GM12878 (cell line): ENCODE results near the gene MRPL28. TPM values are rescaled to one million over a fixed set of nuclear protein-coding genes. Genes with fewer than 3 reads are reported as not detected.

Experiments
- ATAC-seq: fragments of 200-7000 bp; cut with Tn5 transposase; 3 replicates; pipeline ENCODE4 v1.9.1; 2020; ENCODE audit warnings: mild to moderate bottlenecking, moderate library complexity
- BruUV-seq: library from RNA; stranded (reverse); fragments of 400-500 nt; replicated peaks from 2 replicates; lab custom pipeline; 2021; lab: Mats Ljungman, UMichigan
- CTCF ChIA-PET: fragments of 300-600 bp; sonication (Branson Sonifier 250); formaldehyde crosslinking; extraction: SDS; loops from one replicate; lab custom pipeline; 2021; ENCODE audit warnings: inconsistent platforms; lab: Yijun Ruan, JAX
- POLR2A ChIA-PET: fragments of 350-600 bp; formaldehyde crosslinking; extraction: SDS; loops from one replicate; lab custom pipeline; 2021; ENCODE audit warnings: inconsistent platforms; lab: Charles Lee
- RAD21 ChIA-PET: fragments of 300-600 bp; sonication (Branson Sonifier 250); formaldehyde crosslinking; loops from one replicate; lab custom pipeline; 2023; ENCODE audit warnings: antibody characterized with exemption; ENCODE audit not compliant: unreplicated experiment; lab: Charles Lee
- SMC1A ChIA-PET: fragments of 300-600 bp; sonication (Branson Sonifier 250); formaldehyde crosslinking; loops from one replicate; lab custom pipeline; 2023; ENCODE audit not compliant: unreplicated experiment, uncharacterized antibody; lab: Charles Lee
- DNase-seq: peaks from one replicate; pipeline ENCODE4 v3.0.0-alpha.2; 2011; ENCODE audit warnings: low read depth, low spot score
- FAIRE-seq: peaks from 3 replicates; lab custom pipeline; 2011; peaks lifted over from hg19 to GRCh38; lab: Jason Lieb, UNC
- H2AFZ ChIP-seq: 2 replicates; pipeline ENCODE4 v1.6.0; 2011; ENCODE audit warnings: low read depth, low read length, control low read depth; ENCODE audit not compliant: control insufficient read depth
- H3K27ac ChIP-seq: 2 replicates; pipeline ENCODE4 v1.5.1; 2011; ENCODE audit warnings: control low read depth; ENCODE audit not compliant: control insufficient read depth, insufficient read depth
- H3K27me3 ChIP-seq, 2 experiments: replicated peaks in 1 of 2; 2 replicates each; pipeline versions ENCODE4 v1.6.0 to v1.6.1; 2011; ENCODE audit warnings: low read length in 1 of 2; ENCODE audit not compliant: control insufficient read depth in 2 of 2, insufficient read depth in 2 of 2
- H3K36me3 ChIP-seq, 2 experiments: 2 replicates each; pipeline ENCODE4 v1.5.1; 2011; ENCODE audit warnings: low read length in 1 of 2; ENCODE audit not compliant: control insufficient read depth in 2 of 2, insufficient read depth in 2 of 2
- H3K4me1 ChIP-seq: 2 replicates; pipeline ENCODE4 v1.6.1; 2011; ENCODE audit warnings: mild to moderate bottlenecking, low read length, moderate library complexity, mixed read lengths; ENCODE audit not compliant: control insufficient read depth, insufficient read depth
- H3K4me2 ChIP-seq: 2 replicates; pipeline ENCODE4 v1.6.0; 2011; ENCODE audit warnings: control low read depth; ENCODE audit not compliant: control insufficient read depth, insufficient read depth
- H3K4me3 ChIP-seq: fragments of 200-600 bp; sonication (generic); 2 replicates; pipeline ENCODE4 v1.5.1; 2016
- H3K79me2 ChIP-seq: 2 replicates; pipeline ENCODE4 v1.6.0; 2011; ENCODE audit warnings: low read length; ENCODE audit not compliant: control insufficient read depth, insufficient read depth
- H3K9ac ChIP-seq: 2 replicates; pipeline ENCODE4 v1.8.0; 2011; ENCODE audit warnings: low read length, control low read depth, mixed read lengths; ENCODE audit not compliant: control insufficient read depth, insufficient read depth
- H3K9me3 ChIP-seq: replicated peaks from 3 replicates; pipeline ENCODE4 v1.5.1; 2011; ENCODE audit warnings: mild to moderate bottlenecking, low read length; ENCODE audit not compliant: control insufficient read depth, insufficient read depth
- H4K20me1 ChIP-seq: 2 replicates; pipeline ENCODE4 v1.6.0; 2011; ENCODE audit not compliant: control insufficient read depth, insufficient read depth
- CBFB ChIP-seq: IDR thresholded peaks from 2 replicates; pipeline ENCODE4 v1.6.1; 2016; ENCODE audit warnings: antibody characterized with exemption, low read depth
- CEBPB ChIP-seq, 2 experiments: fragments of 150-350 bp in 1 of 2; IDR thresholded peaks; 2 replicates each; pipeline ENCODE4 v1.6.1; 2012 to 2014; ENCODE audit warnings: low read depth in 2 of 2, low read length in 2 of 2, borderline replicate concordance in 1 of 2, inconsistent platforms in 1 of 2
- CHD1 ChIP-seq: IDR thresholded peaks from 2 replicates; pipeline ENCODE4 v1.6.1; 2012; ENCODE audit warnings: low read depth, low read length, improper control_type of control experiment
- CREB1 ChIP-seq: IDR thresholded peaks from 2 replicates; pipeline ENCODE4 v1.6.1; 2012; ENCODE audit warnings: low read depth, mild to moderate bottlenecking, inconsistent platforms
- E4F1 ChIP-seq: fragments of 450-650 bp; IDR thresholded peaks from 2 replicates; pipeline ENCODE4 v1.6.1; 2018; ENCODE audit warnings: borderline replicate concordance, mild to moderate bottlenecking; ENCODE audit not compliant: partially characterized antibody
- FOXM1 ChIP-seq: IDR thresholded peaks from 2 replicates; pipeline ENCODE4 v1.6.1; 2012; ENCODE audit warnings: low read depth, mild to moderate bottlenecking, inconsistent platforms, low read length, moderate library complexity
- JUNB ChIP-seq: IDR thresholded peaks from 2 replicates; pipeline ENCODE4 v1.6.1; 2016; ENCODE audit warnings: antibody characterized with exemption, mild to moderate bottlenecking
- PAX5 ChIP-seq: IDR thresholded peaks from 2 replicates; pipeline ENCODE4 v1.6.1; 2011; ENCODE audit warnings: low read depth, low read length, borderline replicate concordance
- PBX3 ChIP-seq: IDR thresholded peaks from 2 replicates; pipeline ENCODE4 v1.6.1; 2011; ENCODE audit warnings: mild to moderate bottlenecking, low read depth, low read length, moderate library complexity; ENCODE audit not compliant: insufficient replicate concordance
- RELB ChIP-seq: fragments of 450-650 bp; IDR thresholded peaks from 2 replicates; pipeline ENCODE4 v1.6.1; 2017; ENCODE audit warnings: low read depth, mild to moderate bottlenecking, moderate library complexity
- RFX5 ChIP-seq: IDR thresholded peaks from 2 replicates; pipeline ENCODE4 v1.6.1; 2011; ENCODE audit warnings: low read depth, low read length, improper control_type of control experiment
- SPI1 ChIP-seq: IDR thresholded peaks from 2 replicates; pipeline ENCODE4 v1.6.1; 2011; ENCODE audit warnings: low read depth, mild to moderate bottlenecking, low read length, moderate library complexity, borderline replicate concordance; ENCODE audit not compliant: insufficient read depth
- SREBF1 ChIP-seq: IDR thresholded peaks from 2 replicates; pipeline ENCODE4 v1.6.1; 2012; ENCODE audit warnings: mild to moderate bottlenecking, low read length
- YBX1 ChIP-seq: fragments of 450-650 bp; IDR thresholded peaks from 2 replicates; pipeline ENCODE4 v1.6.1; 2016; ENCODE audit warnings: antibody characterized with exemption
- WGBS: methylation state at CpG from one replicate; pipeline ENCODE4 v1.1.6; 2016; ENCODE audit warnings: low lambda C conversion rate; ENCODE audit not compliant: insufficient replicate concordance, insufficient coverage; ENCODE audit errors: missing lambda C conversion rate; 5-methylcytosine and 5-hydroxymethylcytosine counted together
- in situ Hi-C: fragments of 300-500 bp; cut with MboI; formaldehyde crosslinking; loops from 9 replicates; pipeline ENCODE4 v1.14.3; 2018; ENCODE audit warnings: mixed read lengths
- intact Hi-C: fragments of 100-400 bp; cut with micrococcal nuclease; formaldehyde crosslinking; loops from one replicate; pipeline ENCODE4 v1.14.2; 2022; ENCODE audit not compliant: unreplicated experiment
- polyA plus RNA-seq, 11 experiments: library from polyadenylated mRNA; depleted of rRNA in 4 of 11; unstranded in 6 of 11; stranded (reverse) in 5 of 11; fragments of >200 nt; fragmentation: Nextera tagmentation in 4 of 11; fragmentation: Illumina TruSeq in 1 of 11; extraction: Ambion mirVana in 4 of 11; extraction: Trizol in 1 of 11; gene quantifications; 1 replicate in 1 of 11; 2 replicates in 10 of 11; pipeline versions ENCODE4 v1.2.1 to v1.2.3, GENCODE V29; 2011 to 2016; ENCODE audit warnings: inconsistent platforms in 2 of 11, missing spikeins in 2 of 11, low read depth in 1 of 11
- total RNA-seq, 4 experiments: library from RNA; depleted of rRNA in 3 of 4; stranded (reverse); fragments of >200 nt in 3 of 4; fragmentation: Illumina TruSeq in 1 of 4; extraction: Trizol in 1 of 4; gene quantifications; 2 replicates each; pipeline versions ENCODE4 v1.2.1 to v1.2.3, GENCODE V29; 2013 to 2021

MRPL28 gene
- total and polyA plus RNA-seq, 10 of the 15 experiments (the other 5 are each of a cell fraction or from before 2014, with no cell fraction given): 1.6 to 185 (median 110) TPM

GRCh38 chr16:375212-375611 lies 4.9 kb upstream of the MRPL28 start:
- no peak overlapping the region for H3K9ac ChIP-seq
- RAD21 ChIA-PET: no interaction called here
- in situ Hi-C loops: no loop called here

GRCh38 chr16:374616-374926 lies 4.2 kb upstream of the MRPL28 start:
- peaks cover 4% of the 10 kb centered on the region for H3K79me2 ChIP-seq
- no peaks in the 10 kb centered on the region for H3K27me3 ChIP-seq
- SMC1A ChIA-PET: no interaction called here
- ATAC-seq: no peak
- CTCF ChIA-PET: no interaction called here
- no peaks in the 10 kb centered on the region for H4K20me1 ChIP-seq
- H3K4me2 ChIP-seq: no peak overlapping the region
- no TSS peak for BruUV-seq
- no peak overlapping the region for H2AFZ ChIP-seq
- WGBS: 78% methylated on average over 9 of the region's 9 CpGs
- H3K4me3 ChIP-seq: no peak overlapping the region
- peaks cover 3% of the 10 kb centered on the region; the same call in 1 of the 2 replicates for H3K4me1 ChIP-seq
- RAD21 ChIA-PET: no interaction called here
- in situ Hi-C loops: no loop called here
- intact Hi-C loops: no loop called here
- peaks cover 0 to 9% of the 10 kb centered on the region in 2 experiments; a peak in 3 of 4 replicates for H3K36me3 ChIP-seq
- no peak for DNase-seq
- H3K9ac ChIP-seq: no peak overlapping the region
- no peak for FAIRE-seq
- H3K9me3 ChIP-seq: no peaks in the 10 kb centered on the region
- POLR2A ChIA-PET: no interaction called here
- H3K27ac ChIP-seq: no peak overlapping the region
- no peak for TF ChIP-seq SREBF1
- TF ChIP-seq FOXM1: no peak
- no peak for TF ChIP-seq JUNB
- TF ChIP-seq RELB: no peak
- TF ChIP-seq CEBPB (IDR thresholded peaks at IDR 0.05; ENCODE audit: borderline replicate concordance in 1 of 2, low read depth in 2 of 2, low read length in 2 of 2): no peak
- TF ChIP-seq E4F1: no peak
- no peak for TF ChIP-seq YBX1
- TF ChIP-seq PBX3: no peak
- TF ChIP-seq CHD1: no peak

More at GRCh38 chr16:375212-375611, 4.9 kb upstream of the MRPL28 start:
- CTCF ChIA-PET: interaction anchor here (0.6 to 0.7 kb wide), 2 partner anchors 133 to 293 kb away, joined by 3 read pairs; partner anchors contain the start of gene RHOT2
- H3K27me3 ChIP-seq: no peaks in the 10 kb centered on the region
- BruUV-seq: no TSS peak
- intact Hi-C loops: no loop called here
- TF ChIP-seq SPI1 (no peak), RFX5 (no peak), PAX5 (no peak), CBFB (no peak), CREB1 (no peak)
- H3K4me3 ChIP-seq: no peak overlapping the region
- no peak overlapping the region for H2AFZ ChIP-seq
- ATAC-seq: no peak
- 99% methylated on average over 19 of the region's 23 CpGs for WGBS
- H3K27ac ChIP-seq: no peak overlapping the region
- SMC1A ChIA-PET: no interaction called here
- no peak for FAIRE-seq
- H3K36me3 ChIP-seq: peaks cover 0 to 9% of the 10 kb centered on the region in 2 experiments; a peak in 3 of 4 replicates
- H3K9me3 ChIP-seq: no peaks in the 10 kb centered on the region
- POLR2A ChIA-PET: no interaction called here
- H3K4me1 ChIP-seq: no peaks in the 10 kb centered on the region
- no peaks in the 10 kb centered on the region for H4K20me1 ChIP-seq
- no peak overlapping the region for H3K4me2 ChIP-seq
- DNase-seq: no peak
- peaks cover 4% of the 10 kb centered on the region; the same call in 1 of the 2 replicates for H3K79me2 ChIP-seq
